Activated CD4-positive, alpha-beta T cell treated with anti-CD3 and anti-CD28 coated beads, Interleukin-2, amount 50 U/mL, for 1 hour (primary cell): ENCODE data around the gene TGFBR2.
A peak's percentile ranks its signal among the peaks of the same experiment; 100 is the strongest.

Experiments
- DNase-seq: peaks from one replicate; pipeline ENCODE4 v3.0.0-alpha.2; 2020

The TGFBR2 gene

GRCh38 chr3:30604093-30604492 is 2.3 kb upstream of the TGFBR2 start:
- DNase-seq, result no peak

- no peak for DNase-seq
Measured at GRCh38 chr3:30604558-30604957, 1.8 kb upstream of the TGFBR2 start.

- no peak for DNase-seq
Measured at GRCh38 chr3:30605005-30605404, 1.4 kb upstream of the TGFBR2 start.

GRCh38 chr3:30605706-30606300 is 598 bp upstream of the TGFBR2 start:
- no peak for DNase-seq

- DNase-seq, result peak; percentile 62
Measured at GRCh38 chr3:30607032-30607833, 832 bp downstream of the TGFBR2 start.

GRCh38 chr3:30608598-30608947 is 2.2 kb downstream of the TGFBR2 start:
- DNase-seq, result no peak

- no peak for DNase-seq
Measured at GRCh38 chr3:30609930-30610701, 3.7 kb downstream of the TGFBR2 start.

- DNase-seq, result no peak
Measured at GRCh38 chr3:30610702-30611368, 4.4 kb downstream of the TGFBR2 start.

GRCh38 chr3:30611613-30612436 is 5.4 kb downstream of the TGFBR2 start:
- no peak for DNase-seq

- DNase-seq, result no peak
Measured at GRCh38 chr3:30612437-30613132, 6.2 kb downstream of the TGFBR2 start.

GRCh38 chr3:30613133-30613825 is 6.9 kb downstream of the TGFBR2 start:
- DNase-seq, result no peak

GRCh38 chr3:30614373-30614772 is 8.0 kb downstream of the TGFBR2 start:
- no peak for DNase-seq

- no peak for DNase-seq
Measured at GRCh38 chr3:30614943-30615342, 8.5 kb downstream of the TGFBR2 start.

GRCh38 chr3:30615615-30616346 is 9.4 kb downstream of the TGFBR2 start:
- no peak for DNase-seq

- DNase-seq, result no peak
Measured at GRCh38 chr3:30616347-30617027, 10.1 kb downstream of the TGFBR2 start.

GRCh38 chr3:30617069-30617468 is 10.7 kb downstream of the TGFBR2 start:
- no peak for DNase-seq

GRCh38 chr3:30617653-30618052 is 11.3 kb downstream of the TGFBR2 start:
- no peak for DNase-seq

GRCh38 chr3:30618526-30618925 is 12.1 kb downstream of the TGFBR2 start:
- no peak for DNase-seq

- no peak for DNase-seq
Measured at GRCh38 chr3:30619318-30619717, 12.9 kb downstream of the TGFBR2 start.
